Measurements from ENCODE around the gene FLNB.

Gene FLNB, protein sequence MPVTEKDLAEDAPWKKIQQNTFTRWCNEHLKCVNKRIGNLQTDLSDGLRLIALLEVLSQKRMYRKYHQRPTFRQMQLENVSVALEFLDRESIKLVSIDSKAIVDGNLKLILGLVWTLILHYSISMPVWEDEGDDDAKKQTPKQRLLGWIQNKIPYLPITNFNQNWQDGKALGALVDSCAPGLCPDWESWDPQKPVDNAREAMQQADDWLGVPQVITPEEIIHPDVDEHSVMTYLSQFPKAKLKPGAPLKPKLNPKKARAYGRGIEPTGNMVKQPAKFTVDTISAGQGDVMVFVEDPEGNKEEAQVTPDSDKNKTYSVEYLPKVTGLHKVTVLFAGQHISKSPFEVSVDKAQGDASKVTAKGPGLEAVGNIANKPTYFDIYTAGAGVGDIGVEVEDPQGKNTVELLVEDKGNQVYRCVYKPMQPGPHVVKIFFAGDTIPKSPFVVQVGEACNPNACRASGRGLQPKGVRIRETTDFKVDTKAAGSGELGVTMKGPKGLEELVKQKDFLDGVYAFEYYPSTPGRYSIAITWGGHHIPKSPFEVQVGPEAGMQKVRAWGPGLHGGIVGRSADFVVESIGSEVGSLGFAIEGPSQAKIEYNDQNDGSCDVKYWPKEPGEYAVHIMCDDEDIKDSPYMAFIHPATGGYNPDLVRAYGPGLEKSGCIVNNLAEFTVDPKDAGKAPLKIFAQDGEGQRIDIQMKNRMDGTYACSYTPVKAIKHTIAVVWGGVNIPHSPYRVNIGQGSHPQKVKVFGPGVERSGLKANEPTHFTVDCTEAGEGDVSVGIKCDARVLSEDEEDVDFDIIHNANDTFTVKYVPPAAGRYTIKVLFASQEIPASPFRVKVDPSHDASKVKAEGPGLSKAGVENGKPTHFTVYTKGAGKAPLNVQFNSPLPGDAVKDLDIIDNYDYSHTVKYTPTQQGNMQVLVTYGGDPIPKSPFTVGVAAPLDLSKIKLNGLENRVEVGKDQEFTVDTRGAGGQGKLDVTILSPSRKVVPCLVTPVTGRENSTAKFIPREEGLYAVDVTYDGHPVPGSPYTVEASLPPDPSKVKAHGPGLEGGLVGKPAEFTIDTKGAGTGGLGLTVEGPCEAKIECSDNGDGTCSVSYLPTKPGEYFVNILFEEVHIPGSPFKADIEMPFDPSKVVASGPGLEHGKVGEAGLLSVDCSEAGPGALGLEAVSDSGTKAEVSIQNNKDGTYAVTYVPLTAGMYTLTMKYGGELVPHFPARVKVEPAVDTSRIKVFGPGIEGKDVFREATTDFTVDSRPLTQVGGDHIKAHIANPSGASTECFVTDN (N-terminal part only)

DNA sequence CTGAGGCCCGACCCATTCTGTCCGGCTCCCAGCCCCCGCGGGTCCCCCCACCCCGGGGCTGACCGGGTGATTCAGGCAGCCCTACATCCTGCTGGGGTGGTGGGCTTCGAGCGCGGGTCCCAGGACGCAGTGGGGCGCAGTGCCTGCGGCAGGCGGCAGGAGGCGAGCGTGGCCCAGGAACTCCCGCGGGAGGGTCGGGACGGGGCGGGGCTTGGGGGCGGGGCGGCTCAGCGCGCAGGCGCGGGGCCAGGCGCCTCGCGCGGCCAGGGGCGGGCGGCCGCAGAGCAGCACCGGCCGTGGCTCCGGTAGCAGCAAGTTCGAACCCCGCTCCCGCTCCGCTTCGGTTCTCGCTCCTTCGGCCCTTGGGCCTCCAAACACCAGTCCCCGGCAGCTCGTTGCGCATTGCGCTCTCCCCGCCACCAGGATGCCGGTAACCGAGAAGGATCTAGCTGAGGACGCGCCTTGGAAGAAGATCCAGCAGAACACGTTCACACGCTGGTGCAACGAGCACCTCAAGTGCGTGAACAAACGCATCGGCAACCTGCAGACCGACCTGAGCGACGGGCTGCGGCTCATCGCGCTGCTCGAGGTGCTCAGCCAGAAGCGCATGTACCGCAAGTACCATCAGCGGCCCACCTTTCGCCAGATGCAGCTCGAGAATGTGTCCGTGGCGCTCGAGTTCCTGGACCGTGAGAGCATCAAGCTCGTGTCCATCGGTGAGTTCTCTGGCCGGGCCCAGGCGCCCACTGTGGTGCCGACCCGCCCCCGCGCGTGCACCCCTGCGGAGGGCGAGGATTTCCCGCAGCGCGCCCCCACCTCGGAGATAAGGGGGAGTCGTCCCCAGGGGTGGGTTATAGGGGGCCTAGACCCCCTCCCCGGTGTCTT lies at the start of gene FLNB:
Gene FLNB (plus strand): TSS at position 282 of the 885 bp plus-strand sequence. CDS start 143 bp downstream, at position 425.
- peak; percentile 48 to 72 for DNase-seq

DNA sequence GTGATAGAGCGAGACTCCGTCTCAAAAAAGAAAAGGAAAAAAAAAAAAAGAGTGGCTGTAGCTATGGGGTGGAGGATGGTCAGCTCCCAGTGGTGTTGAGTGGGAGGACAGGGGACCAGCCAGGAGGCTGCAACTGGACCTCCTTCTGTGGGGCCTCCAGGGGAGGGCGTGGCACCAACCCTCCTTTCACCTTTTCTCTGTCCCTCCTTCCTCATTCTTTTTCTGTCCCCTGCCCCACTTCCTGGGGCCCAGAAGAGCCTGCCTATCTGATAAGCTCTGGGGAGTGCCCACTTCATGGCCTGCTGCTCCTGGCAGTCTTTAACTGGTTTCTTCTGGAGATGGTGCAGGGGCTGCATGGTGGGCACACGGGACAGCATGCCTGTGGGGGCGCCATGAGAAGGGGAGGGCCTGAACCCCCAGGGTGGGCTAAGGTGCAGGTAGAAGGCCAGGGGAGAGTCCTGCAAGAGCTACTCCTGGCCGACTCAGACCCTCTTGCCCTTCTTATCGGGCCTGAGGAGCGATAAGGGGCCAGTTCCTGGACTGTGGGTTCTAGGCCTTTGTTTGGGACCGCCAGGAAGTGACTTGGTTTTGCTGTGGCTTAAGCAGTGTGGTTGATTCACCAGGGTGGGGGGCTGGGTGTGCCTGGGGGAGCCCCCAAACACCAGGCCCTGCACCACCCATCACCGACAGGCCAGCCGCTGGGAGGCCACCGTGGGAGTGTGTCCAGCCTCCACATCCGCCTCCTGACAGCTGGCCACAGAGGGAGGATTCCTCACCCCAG lies 49.4 kb upstream of the FLNB start:
- no peak for DNase-seq

DNA sequence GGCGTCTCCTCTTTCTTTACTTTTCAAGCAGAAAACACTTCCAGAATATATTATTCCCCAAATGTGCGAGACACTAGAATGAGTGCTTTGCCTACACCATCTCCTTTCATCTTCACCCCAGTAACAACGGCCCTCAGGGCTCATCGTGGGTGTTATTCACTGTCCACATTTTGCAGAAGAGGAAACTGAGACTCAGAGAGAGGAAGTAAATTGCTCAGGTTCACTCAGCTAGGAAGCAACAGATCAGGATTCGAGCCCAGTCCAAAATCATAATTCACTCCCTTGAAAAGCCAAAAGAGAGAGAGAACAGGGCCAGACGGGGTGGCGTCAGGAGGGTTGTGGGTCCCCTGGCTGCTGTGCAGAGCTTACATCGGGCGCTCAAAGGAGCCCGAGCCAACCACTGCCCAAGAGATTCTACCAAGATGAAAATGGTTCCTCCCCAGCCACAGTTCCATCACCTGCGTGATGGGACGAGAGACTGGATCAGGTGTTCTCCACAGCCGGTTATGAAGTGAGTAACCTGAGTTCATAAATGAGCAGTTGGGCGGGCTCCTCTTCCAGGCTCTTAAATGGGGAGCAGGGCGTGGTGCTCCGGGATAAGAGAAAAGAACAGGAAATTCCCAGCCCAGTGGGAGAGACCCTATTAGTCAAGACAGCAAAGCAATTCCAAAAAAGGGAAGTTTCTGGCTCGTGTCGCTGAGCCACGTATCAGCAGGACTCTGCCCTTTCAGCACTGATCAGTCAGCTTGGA lies 48.6 kb upstream of the FLNB start:
- peak in 1 of 2 donors; percentile 48 for DNase-seq

DNA sequence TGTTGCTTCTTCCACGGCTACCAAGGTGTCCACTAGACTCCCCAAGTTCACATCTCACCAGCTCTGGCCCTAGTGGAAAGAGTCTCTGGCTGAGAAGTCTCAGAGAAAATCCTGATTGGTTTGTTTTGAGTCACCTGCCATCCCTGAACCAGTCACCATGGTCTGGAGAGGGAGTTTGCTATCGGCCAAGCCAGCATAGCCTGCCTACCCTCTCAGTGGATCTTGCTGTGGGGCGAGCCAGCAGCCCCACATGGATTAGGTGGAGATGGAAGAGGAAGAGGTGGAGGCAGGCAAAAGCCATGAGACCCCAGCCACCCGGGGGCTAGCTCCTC lies 48.1 kb upstream of the FLNB start:
- DNase-seq = no peak

DNA sequence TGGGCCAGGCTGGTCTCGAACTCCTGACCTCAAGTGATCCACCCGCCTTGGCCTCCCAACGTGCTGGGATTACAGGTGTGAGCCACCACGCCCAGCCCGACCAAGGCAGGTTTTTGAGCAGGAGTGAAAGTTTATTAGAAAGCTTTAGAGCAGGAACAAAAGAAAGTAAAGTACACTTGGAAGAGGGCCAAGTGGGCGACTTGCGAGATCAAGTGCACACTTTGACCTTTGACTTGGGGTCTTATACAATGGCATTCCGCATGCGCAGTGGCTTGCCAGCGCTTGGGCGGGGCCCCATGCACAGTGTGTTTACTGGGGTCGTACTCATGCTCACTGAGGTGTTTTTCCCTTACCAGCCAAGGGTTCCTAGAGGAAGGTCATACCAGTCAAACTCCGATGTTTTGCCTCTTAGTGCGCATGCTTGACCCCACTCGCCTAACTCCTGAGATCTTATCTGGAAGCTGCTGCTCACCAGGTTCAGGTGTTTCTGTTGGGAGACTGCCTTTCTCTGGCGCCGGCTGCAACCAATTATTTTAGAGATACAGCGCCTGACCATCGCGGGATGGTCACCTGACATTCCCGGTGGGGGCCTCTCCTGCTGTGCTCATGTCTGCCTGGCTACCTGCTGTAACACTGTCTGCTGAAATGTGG lies 46.9 kb upstream of the FLNB start:
- no peak for DNase-seq

DNA sequence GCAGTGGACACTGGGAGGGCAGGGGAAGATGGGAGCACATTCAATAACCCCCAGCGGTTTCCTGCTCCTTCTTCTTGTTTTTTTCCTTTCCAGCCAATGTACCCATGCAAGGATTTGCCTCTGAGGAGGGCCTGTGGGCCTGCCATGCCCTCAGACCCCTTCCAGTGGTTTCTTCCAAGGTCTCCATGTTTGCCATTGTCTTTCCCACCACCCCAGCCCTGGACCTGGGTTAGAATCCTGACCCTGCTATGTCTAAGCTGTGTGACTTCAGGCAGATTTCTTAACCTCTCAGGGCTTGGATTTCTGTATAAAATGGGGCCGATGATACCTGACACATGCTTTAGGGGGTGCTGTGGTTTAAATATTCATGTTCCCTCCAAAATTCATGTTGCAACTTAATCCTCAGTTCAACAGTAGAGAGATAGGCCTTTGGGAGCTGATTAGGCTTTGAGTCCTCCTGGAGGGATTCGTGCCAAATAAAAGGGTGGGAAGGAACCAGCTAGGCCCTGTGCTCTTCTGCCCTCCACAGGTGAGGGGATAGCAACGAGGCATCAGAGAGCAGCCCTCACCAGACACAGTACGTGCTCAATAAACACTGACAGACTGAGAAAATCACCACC lies 46.3 kb upstream of the FLNB start:
- no peak for DNase-seq

DNA sequence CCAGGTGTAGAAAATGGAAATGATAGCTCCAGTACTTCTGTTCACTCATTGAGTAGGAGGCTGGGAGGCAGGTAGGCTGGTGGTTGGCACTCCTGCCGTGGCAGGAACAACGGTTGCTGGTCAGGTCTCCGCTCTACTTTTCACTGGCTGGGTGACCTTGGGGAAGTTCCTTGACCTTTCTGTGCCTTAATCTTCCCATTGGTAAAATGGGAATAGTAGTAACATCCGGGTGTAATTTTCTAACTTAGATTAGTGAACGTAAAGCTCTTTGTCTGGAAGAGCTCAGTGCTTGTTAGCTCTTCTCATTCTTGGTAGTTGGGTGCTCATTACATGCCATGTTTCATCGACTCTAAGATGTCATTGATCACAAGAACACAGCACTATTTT lies 45.8 kb upstream of the FLNB start:
- DNase-seq = no peak

DNA sequence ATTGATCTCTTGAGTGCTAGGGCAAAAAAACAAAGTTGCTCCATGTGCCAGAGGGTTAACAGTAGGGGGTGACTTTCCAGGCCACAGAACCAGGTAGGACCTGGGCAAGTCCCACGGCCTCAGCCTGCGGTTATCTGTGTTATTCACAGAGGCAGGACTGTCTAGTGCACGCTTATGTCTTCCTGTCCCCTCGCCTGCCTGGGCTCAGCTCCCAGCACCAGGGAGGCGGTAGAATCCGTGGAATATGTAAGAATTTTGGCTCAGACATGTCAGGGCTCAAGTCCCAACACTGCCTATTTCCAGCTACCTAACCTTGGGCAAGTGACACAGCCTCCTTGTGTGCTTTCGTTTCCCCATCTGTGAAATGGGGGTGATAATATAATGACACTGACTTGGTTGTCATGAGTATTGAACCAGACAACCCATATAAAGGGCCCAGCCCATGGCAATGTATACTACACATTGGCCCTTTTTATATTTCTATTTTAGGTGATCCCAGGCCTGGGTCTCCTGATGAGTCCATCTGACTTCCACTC lies 44.3 kb upstream of the FLNB start:
- no peak for DNase-seq

DNA sequence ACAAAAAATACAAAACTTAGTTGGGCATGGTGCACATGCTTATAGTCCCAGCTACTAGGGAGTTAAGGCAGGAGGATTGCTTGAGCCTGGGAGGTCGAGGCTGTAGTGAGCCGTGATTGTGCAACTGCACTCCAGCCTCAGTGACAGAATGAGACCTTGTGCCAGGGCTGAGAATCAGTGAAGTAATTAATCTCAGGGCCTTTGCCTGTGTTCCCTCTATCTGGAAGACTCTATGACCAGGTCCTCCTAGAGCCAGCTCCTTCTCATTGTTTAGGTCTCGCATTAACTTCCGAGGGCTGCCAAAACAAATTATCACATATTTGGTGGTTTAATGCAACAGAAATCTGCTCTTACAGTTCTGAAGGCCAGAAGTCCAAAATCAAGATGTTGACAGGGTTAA lies 41.4 kb upstream of the FLNB start:
- no peak for DNase-seq

DNA sequence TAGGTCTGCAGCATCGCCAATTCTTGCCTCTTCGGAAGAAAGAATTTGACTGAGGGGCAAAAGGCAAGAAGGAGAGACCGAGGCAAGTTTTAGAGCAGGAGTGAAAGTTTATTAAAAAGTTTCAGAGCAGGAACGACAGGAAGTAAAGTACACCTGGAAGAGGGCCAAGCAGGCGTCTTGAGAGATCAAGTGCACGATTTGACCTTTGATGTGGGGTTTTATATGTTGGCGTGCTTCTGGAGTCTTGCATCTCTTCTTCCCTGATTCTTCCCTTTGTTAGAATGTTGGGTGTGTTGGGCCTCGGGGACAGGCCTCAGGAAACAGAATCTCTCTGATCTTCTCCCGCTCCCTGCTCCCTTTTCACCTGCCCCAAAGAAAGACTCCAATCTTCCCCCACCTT lies 40.6 kb upstream of the FLNB start:
- DNase-seq = no peak

DNA sequence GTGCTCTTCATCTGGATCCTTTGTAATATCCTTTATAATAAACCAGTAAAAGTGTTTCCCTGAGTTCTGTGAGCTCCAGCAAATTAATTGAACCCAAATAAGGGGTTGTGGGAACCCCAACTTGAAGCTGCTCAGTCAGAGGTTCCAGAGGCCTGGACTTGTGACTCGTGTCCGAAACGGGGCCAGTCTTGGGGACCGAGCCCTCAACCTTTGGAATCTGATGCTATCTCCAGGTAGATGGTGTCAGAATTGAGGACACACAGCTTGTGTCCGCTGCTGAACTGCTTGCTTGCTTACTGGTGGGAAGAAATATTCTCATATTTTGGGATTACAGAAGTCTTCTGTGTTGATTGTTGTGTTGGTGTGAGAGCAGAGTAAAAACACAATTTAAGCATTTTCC lies 39.7 kb upstream of the FLNB start:
- no peak for DNase-seq

DNA sequence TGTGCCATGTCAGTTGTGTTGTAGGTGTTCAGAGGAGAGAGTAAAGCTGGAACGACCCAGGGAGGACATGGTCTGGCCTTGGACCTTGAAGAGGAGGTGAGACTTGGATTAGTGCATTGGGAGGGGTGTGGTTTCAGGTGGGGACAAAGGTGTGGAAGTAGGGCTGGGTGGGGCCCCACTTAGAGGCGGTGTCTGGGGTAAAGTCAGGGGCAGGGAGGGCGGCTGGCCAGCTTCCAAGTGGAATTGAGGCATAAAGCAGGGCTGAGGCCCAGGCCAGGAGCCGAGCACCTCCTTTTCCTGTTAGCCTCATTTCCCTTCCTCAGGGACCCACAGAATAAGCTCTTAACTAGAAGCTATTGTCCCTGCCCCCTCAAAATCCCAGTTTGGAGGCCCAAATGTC lies 36.2 kb upstream of the FLNB start:
- no peak for DNase-seq

DNA sequence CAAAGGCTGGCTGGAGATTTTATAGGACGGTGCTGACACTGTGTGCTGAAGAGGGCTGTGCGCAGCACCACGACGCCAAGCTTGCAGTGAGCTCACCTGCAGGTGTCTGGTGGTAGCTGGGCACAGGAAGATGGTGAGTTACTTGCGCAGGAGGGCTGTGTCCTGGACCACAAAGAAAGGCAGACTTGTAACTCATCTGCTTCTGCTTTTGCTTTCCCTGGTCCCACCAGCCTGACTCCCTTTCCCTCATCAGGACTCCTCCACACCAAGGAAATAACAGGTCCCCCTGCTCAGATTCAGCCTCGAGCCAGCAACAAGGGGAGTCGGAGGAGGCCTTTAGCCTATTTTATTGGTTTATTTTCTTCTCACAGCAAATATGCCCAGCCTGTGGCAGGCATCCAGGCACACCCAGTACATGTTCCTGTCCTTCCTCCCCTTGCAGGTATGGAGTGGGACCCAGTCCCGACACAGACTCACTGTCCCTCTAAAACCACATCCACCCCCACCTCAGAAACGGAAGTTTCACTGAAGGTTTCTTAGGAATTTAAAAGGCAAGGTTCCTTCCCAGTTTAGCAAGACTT lies 35.6 kb upstream of the FLNB start:
- DNase-seq = no peak

DNA sequence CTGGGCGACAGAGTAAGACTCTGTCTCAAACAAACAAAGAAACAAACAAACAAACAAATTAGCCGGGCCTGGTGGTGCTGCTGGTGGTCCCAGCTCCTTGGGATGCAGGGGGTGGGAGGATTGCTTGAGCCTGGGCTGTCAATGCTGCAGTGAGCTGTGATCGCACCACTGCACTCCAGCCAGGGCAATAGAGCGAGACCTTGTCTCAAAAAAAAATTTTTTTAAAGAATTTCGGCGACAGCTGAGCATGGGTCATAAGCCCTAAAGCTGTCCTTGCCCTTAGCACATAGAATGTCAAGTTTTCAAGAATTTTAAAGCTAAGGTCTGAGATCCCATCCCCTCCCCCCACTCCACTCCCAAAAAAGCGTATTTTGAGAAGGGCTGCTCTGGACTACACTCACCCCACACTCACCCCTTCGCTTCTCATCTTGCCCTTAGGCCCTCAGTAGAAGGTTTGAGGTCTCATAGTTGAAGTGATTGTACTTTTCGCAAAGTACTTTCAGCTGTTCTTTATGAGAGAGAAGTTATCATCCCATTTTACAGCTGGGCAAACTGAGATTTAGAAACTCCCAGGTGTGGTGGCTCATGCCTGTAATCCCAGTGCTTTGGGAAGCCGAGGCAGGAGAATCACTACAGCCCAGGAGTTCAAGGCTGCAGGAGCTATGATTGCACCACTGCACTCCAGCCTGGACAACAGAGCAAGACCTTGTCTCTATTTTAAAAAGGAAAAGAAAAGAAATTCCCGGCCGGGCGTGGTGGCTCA lies 34.3 kb upstream of the FLNB start:
- DNase-seq = no peak

DNA sequence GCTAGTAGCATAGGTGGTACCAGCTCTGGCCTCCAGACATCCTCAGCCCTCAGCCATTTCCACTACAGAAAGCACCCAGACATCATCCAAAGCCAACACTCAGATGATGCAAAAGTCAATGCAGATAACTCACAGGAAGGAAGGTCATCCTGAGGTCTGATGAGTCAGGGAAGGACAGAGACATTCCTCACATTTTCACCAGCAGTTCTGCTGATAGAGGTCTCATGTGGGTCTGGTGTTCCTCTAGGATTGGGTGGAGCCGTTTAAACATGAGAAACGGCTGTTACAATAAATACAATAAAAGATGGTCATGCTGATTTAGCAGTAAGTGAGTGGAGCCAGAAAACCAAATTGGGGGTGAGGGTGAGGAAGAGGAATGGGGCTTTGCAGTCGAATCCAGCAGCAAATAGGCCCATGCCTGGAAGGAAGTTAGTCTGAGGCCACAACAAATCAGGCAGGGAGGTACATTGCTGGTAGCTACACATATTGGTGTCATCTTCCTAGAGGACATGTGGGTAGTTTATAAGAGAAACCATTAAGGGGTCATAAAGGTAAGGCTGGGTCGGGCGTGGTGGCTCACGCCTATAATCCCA lies 33.3 kb upstream of the FLNB start:
- DNase-seq = no peak

DNA sequence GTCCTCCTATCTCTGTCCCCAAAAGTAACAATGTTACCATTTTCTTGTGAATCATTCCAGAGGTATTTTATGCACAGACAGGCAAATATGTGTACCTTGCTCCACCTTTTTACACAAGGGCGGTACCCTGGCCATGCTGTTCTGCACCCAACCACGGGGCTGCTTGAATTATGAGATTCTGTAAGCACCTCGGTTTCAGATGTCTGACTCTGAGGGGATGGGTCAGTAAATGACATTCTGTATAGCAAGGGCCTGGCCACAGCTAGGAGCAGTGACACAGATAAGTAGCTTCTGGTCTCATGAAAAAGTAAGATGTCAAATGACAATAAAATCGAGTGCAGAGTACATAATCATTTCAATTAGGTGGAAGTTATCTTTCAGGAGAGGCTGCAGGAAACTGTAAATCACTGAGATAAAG lies 30.4 kb upstream of the FLNB start:
- no peak for DNase-seq

DNA sequence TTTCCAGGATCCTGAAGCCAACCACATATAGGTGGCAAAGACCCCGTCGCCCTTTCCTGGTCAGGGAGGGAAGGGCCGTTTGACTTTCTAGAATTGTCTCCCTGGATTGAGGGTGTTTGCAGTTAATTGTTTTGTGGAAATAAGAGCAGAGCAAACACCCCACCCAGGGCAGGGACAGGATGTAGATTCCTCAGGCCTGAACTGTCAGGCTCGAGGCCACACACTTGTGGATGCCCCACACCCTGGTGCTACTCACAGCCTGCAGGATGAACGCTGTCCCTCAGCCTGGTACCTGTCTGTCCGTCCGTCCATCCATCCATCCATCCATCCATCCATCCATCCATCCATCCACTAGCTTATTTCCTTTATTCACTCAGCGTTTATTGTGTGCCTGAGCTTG lies 29.9 kb upstream of the FLNB start:
- DNase-seq = no peak

DNA sequence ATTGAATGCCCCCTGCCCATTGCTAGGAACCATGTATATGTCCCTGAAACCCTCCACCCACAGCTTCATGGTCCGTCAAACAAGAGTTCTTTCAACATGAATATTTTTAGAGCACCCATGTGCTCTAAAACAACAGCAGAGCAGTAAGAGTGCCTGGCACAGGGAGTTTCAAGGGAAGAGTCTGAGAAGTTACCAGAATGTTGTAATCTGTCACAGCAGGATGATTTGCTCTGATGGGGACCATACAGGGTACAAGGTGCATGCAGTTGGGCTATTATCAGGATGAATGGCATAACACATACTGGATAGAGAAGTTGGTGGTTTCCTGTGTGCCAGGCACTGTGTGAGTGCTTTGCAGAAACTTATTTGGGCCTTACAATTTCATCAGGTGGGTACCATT lies 27.8 kb upstream of the FLNB start:
- no peak for DNase-seq

Measured in bone marrow (tissue), 2 donors.